DMS153 (cell line): Measurements from ENCODE around the gene MAEA.
"Not testable (repeated sequence)": the region's sequence is repeated elsewhere in the genome, so short reads cannot be mapped to it uniquely, and the experiment has no call there.

Source experiments
- DNase-seq: peaks from one replicate; lab custom pipeline; 2025; lab: John Stamatoyannopoulos, UW

Gene MAEA

DNA sequence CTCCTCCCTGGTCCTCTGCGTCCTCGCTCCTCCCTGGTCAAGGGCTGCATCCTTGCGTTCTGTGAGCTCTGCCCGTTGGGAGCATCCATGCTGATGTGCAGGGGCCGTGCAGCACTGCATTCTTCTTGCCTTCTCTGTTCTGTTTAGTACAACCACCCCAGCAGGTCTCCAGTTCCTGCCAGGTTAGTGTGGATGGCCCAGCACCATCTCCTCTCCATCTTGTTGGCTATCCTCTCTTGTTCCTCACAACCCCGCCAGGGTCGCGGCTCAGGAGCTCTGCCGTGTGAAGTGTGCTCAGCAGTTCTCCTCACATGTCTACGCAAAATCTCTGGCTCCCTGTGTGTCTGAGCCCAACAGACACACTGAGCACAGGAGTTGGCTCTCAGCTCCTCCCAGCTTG lies 10.4 kb upstream of the MAEA start:
- no peak for DNase-seq

DNA sequence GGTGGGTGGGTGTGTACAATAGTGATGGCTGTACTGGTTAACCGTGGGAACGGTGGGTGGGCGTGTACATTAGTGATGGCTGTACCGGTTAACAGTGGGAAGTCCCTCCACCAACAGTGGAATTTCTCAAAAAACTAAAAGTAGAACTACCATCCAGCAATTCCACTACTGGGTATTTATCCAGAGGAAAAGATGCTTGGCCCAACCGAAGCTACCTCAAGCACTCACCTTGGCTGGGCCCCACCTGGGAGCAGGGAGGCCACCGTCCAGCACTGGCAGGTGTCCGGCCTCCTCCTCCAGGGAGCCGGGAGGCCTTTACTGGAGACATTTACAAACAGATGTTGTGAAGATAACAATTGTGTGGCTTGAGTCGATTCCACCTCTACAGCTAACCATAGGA lies 6.0 kb upstream of the MAEA start:
- DNase-seq: no peak

DNA sequence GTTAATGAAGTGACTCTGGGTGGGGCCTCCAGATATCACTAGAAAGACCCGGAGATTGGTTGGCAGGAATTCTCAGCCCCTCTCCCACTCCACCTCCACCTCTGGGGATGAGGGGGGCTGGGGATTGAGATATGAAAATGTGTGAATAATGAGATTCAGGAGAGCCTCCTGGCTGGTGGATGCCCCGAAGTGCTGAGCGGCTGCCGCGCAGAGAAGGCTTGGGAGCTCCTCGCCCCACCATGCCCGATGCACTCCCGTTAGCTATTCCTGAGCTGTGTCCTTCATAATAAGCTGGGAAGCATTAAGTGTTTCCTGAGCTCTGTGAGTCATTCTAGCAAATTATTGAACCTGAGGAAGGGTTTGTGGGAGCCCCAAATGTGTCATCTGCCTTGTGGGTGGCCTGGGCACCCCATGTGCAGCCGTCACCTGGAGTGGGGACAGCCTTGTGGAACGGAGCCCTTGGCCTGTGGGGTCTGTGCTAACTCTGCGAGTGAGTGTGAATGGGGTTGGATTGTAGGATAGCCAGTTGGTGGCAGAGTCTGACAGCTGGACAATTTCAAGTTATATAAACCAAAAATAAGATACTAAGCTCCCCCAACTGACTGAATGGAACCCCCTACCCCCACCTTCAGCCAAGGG lies 4.4 kb upstream of the MAEA start:
- DNase-seq: no peak

DNA sequence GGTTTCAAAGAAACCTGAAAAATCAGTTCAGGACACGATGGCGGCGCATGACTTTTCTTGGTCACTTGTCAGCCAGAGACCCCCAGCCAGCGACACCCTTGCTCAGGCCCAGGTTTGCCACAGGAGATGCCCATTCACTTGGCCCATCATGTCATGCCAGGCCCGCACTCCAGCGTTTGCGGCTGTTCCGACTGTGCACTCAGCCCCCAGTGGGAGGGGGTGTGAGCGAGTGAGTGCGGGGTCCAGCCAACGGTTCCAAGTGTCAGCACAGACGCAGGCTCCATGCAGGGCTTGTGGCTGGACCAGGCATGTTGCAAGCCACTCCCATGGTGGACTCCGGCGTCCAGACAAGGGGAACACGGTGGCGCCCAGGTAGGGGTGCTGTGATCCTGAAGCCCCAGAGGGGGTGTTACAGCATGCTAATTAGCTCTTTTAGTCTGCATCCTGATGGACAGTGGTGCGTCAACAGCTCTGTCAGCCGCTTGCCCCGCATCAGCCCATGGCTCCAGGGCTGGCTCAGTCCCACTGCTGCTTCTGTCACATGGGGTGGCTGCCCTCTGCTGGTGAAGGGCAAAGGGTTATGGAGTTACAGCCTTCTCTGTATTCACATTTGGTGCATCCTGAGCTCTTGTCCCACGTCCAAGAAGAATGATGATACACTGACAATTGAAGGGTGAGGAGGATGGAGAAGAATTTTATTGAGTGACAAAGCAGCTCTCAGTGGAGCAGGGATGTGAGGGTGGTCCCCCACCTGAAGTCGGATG lies 3.7 kb upstream of the MAEA start:
- DNase-seq: no peak

DNA sequence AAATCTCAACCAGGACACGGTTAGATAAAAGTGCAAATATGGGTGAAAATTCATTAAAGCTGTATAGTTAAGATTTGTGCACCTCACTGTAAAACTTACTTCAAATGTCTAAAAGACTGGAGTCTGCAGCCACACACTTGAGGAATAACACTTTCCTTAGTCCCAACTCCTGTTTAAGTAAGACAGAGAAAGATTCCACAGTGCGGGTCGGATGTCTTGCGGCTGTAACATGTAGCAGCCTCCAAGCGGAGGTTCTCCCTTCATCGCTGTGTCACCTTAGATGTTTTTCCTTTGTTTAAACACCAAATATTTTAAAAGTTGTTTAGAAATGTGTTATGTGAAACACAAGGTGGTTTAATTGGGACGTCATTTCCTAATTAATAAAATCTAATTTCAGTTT lies 905 bp upstream of the MAEA start:
- DNase-seq: no peak

DNA sequence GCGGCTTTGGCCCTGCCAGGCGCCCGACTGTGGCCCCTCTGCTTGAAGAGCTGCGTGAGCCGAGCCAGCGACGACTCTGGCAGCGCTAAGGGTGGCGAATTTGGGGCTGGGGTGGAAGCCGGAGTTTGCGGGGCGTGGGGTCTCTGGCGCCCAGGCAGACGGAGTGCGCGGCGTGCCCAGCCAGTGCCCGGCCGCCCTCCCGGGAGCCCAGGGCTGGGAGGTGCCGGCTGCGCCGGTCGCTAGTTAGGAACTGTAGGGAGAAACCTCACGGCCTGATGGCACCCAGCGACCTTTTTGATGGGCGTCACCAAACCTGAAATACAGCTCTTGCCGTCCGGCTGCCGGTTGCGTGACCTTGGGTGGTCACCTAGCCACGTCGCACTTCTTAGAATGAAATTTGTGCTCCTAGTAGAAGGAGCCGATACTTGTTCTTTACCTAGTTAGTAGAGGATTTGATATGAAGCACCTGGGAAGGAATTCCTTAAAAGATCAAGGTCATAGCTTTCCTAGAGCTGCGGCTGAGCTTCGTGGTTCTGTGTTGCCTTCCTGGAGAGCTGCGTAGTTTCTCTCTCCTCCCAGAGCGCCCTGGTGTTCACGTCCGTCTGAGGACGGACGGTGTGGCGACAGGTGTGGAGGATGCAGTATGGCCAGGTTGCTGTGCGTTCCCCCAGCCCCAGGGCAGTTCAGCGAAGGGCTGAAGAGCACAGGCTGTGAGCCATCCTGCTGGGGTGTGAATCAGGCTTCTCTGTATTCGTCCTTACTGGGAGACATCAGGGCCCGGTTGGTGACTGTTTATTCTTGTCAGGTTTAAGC lies 680 bp downstream of the MAEA start:
- DNase-seq: no peak

DNA sequence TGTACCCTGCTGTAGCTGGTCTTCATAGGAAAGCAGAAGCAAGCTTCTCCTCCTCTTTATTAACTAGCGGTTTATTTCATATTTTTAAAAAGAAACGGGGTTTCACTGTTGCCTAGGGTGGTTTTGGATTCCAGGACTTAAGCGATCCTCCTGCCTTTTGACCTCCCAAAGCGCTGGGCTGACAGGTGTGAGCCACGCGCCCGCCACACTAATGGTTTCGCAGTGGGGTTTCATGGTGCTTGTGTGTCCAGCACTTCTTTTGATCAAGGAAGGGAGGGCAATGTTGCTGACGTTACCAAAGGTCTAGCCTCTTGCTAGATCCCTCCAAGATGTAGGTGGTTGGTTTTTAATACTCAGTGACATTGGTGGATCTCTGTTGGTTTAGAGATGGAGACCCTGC lies 1.4 kb downstream of the MAEA start:
- no peak for DNase-seq

DNA sequence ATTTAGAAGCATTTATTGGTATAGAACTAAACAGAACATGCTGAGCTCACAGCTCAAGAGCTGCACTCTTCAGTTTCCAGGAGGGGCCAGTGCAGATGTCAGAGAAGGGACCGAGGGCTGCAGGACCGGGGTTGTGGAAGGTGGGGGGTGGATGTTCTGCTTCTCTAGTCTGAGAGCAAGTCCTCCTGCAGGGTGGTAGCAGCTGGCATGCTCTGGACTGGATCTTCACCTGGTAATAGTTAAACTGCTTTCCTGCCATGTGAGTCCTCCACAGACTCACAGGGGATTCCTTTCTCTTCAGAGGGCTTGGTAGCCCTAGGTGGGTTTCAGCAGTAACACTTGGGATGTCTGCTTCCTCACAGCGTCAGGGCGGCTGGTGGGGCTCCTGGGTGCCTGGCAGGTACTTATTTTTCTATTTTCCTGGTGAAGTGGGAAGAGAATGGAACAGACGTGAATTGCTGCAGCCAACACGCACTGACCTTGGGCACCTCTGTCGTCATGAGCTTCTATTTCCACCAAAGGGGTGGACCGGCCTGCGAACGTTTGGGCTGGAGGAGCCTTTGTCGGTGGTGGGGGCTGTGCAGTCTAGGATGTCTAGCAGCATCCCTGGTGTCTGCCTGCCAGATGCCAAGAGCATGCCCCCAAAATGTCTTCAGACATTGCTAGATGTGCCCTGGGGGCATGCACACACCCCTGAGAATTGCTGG lies 2.5 kb downstream of the MAEA start:
- no peak for DNase-seq

DNA sequence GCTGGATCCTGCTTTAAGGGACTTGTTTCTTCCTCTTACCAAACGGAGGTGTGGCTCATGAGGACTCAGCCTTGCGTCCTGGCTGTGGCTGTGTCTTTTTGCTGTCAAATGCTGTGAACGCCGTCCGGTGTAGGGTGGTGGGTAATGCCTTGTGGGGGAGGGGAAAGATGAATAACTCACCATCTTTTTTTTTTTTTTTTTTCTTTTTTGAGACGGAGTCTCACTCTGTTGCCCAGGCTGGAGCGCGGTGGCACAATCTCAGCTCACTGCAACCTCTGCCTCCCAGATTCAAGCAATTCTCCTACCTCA lies 3.0 kb downstream of the MAEA start:
- DNase-seq: not testable (repeated sequence)

DNA sequence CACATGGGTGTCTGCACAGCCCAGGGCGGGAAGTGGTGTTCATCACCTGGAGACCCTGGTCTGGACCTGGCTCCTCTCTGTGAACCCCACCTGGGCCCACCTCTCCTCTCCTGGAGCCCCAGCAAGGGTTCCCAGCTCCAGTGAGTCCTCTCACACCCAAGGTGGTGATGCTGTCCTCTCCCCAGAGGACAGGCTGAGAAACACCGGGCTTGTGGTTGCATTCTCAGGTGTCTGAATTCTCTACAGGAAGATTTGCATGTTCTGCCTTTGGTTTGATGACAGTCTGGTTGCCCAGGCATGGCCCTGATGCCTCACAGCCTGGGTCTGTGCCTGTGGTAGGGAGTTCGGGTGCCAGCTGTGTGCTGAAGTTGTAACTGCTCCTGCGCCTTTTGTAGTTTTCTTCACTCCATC lies 3.8 kb downstream of the MAEA start:
- DNase-seq: no peak

DNA sequence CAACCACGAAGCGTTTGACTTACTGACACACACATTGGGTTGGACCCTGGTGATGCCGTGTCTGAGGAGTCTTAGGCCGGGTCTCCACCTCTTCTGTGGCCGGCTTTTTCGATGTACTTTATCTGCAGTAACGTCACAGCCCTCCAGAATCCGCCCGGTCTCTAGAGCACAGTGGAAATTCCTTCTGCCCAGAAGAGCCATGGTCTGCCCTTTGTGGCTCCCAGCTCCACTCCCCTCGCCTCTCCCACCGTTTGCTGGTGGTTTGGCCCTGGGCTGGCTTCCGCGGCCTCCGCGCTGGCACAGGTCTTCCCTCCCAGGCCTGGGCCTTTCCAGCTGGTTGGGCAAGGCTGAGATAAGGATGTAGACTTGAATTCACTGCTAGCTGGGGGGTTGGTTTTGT lies 4.3 kb downstream of the MAEA start:
- DNase-seq: no peak

DNA sequence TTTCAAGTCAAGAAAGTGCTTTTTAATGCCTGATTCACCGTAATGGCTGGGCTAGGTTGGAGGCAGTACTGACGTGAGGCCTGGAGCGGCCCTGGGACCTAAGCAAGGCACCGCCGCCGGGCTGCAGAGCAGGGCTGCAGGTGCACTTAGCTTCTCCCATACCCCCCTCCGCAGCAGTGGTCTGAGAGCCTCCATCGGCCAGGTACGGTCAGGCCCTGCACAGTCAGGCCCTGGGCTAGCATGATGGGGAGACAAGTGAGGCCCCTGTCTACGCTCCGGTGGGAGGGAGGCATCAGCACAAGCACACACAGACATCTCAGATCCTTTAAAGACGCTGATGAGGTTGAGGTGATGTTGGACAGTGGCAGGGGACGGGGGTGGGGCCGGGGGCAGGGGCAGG lies 4.7 kb downstream of the MAEA start:
- no peak for DNase-seq

DNA sequence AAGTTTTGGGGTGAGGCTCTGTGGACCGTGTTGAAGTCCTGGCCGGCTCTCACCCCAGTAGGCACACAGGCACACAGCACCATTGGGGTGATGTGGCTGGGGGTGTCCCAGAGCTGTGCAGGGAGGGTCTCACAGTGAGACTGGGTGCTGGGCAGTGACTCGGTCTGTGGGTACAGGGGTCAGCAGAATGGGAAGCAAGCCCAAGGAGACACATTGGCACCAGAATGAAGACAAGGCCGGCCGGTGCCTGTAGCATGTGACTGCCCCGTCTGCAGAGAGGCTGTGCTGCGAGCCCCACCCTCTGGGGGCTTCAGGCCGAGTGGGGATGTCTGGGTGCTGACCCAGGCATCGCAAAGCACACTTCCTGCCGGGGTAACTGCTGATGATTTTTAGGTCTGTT lies 5.2 kb downstream of the MAEA start:
- no peak for DNase-seq

DNA sequence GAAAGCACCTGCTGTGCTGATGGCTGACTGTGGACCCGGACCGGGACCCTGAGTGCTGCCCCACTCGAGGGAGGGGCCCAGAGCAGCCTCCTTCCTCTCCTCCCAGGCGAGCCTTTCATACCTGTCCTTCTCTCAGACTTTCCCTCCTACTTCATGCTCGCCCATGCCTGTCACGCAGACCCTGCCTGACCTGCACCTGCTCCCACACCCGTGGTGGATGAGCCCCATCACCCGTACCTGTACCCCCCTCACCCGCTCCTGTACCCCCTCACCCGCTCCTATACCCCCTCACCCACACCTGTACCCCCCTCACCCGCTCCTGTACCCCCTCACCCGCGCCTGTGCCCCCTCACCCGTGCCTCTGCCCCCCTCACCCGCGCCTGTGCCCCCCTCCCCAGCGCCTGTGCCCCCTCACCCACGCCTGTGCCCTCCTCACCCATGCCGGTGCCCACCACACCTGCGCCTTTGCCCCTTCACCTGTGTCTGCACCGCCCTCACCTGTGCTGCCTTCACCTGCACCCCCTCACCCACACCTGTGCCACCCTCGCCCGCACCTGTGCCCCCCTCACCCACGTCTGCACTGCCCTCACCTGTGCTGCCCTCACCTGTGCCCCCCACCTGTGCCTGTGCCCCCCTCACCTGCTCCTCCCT lies 5.8 kb downstream of the MAEA start:
- DNase-seq: no peak

DNA sequence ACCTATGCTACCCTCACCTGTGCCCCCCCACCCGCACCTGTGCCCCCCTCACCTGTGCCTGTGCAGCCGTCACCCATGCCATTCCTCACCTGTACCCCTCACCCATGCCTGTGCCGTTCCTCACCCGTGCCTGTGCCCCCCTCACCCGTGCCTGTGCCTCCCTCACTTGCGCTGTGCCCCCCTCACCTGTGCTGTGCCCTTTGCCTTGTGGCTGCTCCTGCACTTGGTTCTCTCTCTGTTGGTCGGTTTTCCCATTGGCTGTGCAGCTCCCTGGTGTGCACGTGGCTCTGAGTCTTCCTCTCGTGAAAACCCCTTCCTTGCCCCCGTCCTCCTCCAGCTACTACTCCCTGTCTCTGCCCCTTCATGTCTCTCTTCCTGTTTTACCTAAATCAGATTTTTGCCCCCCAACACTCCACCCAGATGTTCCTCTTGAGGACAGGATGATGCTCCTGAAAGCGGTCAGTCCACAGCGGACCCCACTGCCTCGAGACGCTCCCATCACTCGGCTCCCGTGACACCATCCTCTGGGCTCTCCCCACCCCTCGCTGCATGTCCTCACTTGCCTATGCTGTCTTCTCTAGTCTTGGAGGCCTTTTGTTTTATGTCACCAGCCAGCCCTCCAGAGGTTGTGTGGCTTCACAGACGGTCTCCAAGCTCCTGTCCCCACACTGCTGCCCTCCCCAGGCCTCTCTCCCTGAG lies 6.8 kb downstream of the MAEA start:
- no peak for DNase-seq

DNA sequence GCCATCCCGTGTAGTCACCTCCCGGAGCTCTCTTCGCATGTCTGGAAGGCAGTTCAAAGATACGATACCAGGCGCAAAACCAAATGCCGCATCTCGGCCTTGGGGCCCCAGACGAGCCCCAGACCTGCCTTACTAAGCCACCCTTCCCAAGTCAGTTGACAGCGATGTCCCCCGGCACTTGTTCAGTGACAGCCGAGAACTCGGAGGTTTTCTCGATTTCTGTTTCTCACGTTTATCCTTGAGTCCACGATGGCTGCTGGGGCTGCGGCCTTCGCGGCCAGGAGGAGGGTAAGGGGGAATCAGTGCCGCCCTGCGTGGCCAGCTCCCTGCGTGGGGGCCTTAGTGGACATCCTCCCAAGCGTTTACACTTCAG lies 7.3 kb downstream of the MAEA start:
- no peak for DNase-seq

DNA sequence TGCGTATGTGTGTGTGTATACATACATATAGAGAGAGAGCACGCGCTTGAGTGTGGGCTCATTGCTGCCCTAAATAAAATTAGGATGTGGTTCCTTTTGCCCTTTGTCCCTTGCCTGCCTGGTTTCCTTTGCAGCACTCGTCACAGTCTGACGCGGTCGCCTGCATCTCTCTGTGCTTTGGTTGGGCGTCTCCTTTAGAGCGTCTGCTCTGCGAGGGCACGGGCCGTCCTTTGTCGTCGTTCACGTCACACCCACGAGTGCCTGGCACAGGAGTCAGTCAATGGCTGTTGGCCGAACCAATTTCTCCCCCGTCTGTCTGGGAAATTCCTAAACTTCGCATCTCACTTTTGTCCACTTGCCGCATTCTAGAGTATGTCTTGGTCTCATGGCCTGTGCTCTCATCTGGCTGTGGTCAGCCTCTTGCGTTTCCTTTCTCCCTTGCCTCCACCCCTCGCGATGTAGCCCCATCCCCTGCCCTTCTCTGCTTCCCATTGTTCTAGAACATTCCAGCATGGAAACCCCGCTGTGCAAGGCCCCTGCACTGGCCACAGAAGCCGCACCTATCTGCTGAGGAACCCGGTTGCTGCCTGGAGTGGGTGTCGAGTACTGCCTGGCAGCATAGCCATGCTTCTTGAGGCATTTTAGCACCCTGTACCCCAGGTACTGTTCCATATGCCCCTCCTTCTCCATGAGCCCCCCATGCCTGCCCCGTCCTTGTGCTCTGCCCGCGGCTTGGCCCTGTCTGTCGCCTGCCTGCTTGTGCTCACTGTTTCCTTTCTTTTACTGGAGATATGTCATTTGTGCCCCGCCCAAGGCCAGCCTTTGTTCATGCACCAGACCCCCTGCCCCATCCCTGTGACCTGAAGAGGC lies 8.0 kb downstream of the MAEA start:
- DNase-seq: no peak

DNA sequence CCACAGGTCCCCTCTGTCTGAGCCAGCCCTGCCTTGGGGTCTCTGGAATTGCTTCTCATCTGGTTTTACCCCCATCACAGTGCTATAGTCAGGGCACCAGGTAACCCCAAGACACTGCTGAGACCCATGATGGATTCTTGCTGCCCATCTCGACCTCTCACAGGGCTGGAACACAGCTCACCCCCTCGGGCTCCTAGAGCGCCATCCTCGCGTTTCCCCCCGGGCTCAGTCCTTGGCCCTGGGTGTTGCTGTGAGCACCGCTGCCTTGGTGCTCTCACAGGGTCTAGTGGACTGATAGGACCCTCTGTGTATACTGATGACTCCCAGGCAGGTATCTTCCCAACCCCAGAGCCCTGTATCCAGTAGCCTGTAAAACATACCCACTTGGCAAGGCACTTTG lies 8.8 kb downstream of the MAEA start:
- no peak for DNase-seq

DNA sequence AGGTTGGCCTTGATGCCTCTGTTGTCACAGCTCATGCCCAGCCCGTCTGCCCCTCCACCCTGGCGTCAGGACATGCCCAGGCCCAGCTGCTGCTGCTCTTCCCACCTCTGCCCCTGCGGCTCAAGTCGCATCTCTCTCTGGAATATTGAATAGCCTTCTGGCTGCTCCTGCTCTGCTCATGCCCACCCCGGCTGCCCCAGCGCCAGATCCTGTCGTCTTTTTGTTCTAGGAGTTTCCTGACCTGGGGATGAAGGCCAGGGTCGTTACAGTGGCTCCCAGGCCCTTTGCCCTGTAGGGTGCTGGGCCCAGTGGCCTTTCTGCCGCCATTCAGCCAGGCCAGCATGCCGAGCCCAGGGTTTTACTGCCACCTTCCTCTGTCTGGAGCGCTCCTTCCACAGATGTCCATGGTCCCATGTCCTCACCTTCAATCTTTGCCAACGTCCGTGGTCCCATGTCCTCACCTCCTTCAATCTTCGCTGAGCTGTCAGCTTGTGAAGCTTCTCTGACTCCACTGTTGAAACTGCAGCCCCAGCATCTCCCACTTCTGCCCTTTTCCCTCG lies 9.7 kb downstream of the MAEA start:
- no peak for DNase-seq
